AG09309 (cell line): Measurements from ENCODE around the gene ADAMTS17.

Experiments
- DNase-seq: peaks from one replicate; pipeline ENCODE4 v3.0.0-alpha.2; 2010; ENCODE audit warnings: low read depth
- H3K4me3 ChIP-seq: 2 replicates; pipeline ENCODE4 v1.5.1; 2011; ENCODE audit warnings: mild to moderate bottlenecking, low read depth, low read length, moderate library complexity; ENCODE audit not compliant: control insufficient read depth
- CTCF ChIP-seq: IDR thresholded peaks from 2 replicates; pipeline ENCODE4 v1.5.1; 2011; ENCODE audit warnings: mild to moderate bottlenecking, low read depth, low read length, inconsistent platforms; ENCODE audit not compliant: insufficient read depth, control insufficient read depth; ENCODE audit errors: missing control alignments

Gene ADAMTS17

GRCh38 chr15:100330629-100331215 is 11.1 kb downstream of the ADAMTS17 start:
- no peak for TF ChIP-seq CTCF
- no peak overlapping the region for H3K4me3 ChIP-seq
- no peak for DNase-seq

- TF ChIP-seq CTCF, result no peak
- DNase-seq, result no peak
- H3K4me3 ChIP-seq, result no peak overlapping the region
Measured at GRCh38 chr15:100330221-100330620, 11.6 kb downstream of the ADAMTS17 start.

- no peak for DNase-seq
- no peak for TF ChIP-seq CTCF
- no peak overlapping the region for H3K4me3 ChIP-seq
Measured at GRCh38 chr15:100328796-100329195, 13.0 kb downstream of the ADAMTS17 start.

- H3K4me3 ChIP-seq, result no peak overlapping the region
- DNase-seq, result no peak
- no peak for TF ChIP-seq CTCF
Measured at GRCh38 chr15:100318880-100319279, 22.9 kb downstream of the ADAMTS17 start.

- no peak for DNase-seq
- no peak for TF ChIP-seq CTCF
- H3K4me3 ChIP-seq, result no peak overlapping the region
Measured at GRCh38 chr15:100314809-100315400, 26.9 kb downstream of the ADAMTS17 start.

GRCh38 chr15:100311833-100312476 is 29.8 kb downstream of the ADAMTS17 start:
- TF ChIP-seq CTCF, result no peak
- no peak for DNase-seq
- no peak overlapping the region for H3K4me3 ChIP-seq
